Type B pancreatic cell (in vitro differentiated cells): ENCODE results near the gene NRP1. TPM values are rescaled to one million over a fixed set of nuclear protein-coding genes. Genes with fewer than 3 reads are reported as not detected.

Experiments used
- DNase-seq: peaks from one replicate; pipeline ENCODE4 v3.0.0; 2021; ENCODE audit warnings: mixed read lengths; ENCODE audit not compliant: unreplicated experiment; ENCODE audit errors: extremely low spot score
- H3K27ac Mint-ChIP-seq: 2 replicates; pipeline ENCODE4 v1.8.0; 2021; ENCODE audit warnings: mild to moderate bottlenecking, mixed read lengths
- H3K27me3 Mint-ChIP-seq: 2 replicates; pipeline ENCODE4 v1.8.0; 2021; ENCODE audit warnings: mixed read lengths
- H3K36me3 Mint-ChIP-seq: 2 replicates; pipeline ENCODE4 v1.8.0; 2021; ENCODE audit warnings: mixed read lengths
- H3K4me1 Mint-ChIP-seq: one replicate; pipeline ENCODE4 v1.8.0; 2021; ENCODE audit warnings: mixed read lengths; ENCODE audit not compliant: unreplicated experiment
- H3K4me3 Mint-ChIP-seq: 2 replicates; pipeline ENCODE4 v1.8.0; 2021; ENCODE audit warnings: mild to moderate bottlenecking, mixed read lengths
- H3K9me3 Mint-ChIP-seq: 2 replicates; pipeline ENCODE4 v1.8.0; 2021; ENCODE audit warnings: mixed read lengths
- CTCF ChIP-seq: fragments of 200-600 bp; sonication (generic); conservative IDR thresholded peaks from 2 replicates; pipeline ENCODE4 v1.5.0; 2021; ENCODE audit warnings: antibody characterized with exemption, mild to moderate bottlenecking
- total RNA-seq: library from RNA; stranded (reverse); gene quantifications from 2 replicates; pipeline ENCODE4 v1.2.1, GENCODE V29; 2021; ENCODE audit warnings: low replicate concordance

The NRP1 gene
- total RNA-seq, 1 donor from 2014 or later = 70.7 TPM

DNA sequence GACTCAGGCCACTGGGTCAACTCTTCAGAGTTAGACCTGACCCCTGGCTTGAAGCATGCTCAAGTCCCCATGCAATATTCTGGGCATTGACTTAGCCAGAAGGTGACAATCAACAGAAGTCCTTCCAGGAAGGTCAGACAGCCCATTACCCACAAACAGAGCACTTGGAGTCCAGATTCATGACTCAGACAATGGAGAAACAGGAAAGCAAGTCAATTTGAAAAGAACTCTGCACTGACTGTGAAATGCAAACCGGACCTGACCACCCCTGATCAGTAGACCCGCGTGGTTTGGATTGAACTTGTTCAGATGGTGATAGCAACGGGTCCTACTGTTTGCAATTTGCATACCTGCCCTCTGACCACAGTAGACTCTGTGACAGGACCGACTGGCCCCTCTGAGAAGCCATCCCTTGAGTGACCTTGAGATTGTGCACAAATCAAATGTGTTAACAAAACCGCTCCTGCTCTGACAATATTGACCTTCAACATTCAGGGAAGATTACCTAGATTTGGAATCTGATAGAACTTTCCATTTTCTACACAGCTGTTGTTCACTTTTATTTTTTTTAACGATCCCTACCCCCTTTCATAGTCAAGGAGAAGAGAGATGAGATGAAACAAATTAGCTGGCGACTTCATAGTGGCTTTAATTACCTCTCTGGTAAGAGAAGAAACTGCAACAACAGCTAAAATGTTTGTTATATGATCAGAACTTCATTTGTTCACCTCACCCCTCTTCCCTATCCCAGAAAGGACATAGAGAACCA is 138.7 kb downstream of the NRP1 start:
- Mint-ChIP-seq H3K36me3 (peaks cover 18% of the 10 kb centered on the region), H3K27ac (no peak overlapping the region), H3K27me3 (no peaks in the 10 kb centered on the region), H3K4me1 (peaks cover 42% of the 10 kb centered on the region), H3K4me3 (no peak overlapping the region), H3K9me3 (no peaks in the 10 kb centered on the region)
- no peak for DNase-seq
- no peak for TF ChIP-seq CTCF

DNA sequence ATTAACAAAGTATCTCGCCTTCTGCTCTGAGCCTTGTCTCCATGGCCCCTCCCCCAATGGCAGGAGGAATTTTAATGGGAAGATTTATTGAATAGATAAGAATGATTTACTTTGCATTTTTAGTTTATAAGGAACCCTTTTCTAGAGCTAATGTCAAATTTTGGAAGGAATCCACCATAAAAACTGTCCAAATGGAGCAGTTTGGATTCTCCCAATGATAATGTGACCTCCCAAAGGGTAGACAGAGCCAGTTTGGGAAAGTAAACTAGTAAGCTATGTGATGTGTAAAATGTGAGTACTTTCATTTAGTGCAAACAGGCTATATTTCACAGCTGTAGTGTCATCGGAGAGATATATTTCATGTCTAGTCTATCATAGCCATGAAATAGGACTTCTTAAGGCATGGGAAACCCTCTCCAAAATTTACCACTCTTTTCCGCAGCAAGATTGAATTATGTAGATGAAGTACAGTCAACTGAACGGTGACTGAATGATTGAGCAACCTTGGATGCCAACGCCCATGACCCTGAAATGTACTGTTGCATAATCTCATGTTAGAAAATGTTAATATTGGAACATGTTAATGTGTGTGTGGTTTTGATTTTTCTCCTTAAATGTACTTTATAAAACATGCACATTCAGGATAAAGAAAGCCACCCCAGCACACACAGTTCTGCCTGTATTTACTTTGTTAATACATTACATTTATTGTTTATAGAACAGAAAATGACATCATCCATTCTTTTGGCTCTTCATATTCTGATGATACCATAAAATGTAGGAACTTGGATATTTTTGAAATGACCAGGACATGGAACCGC is 140.6 kb downstream of the NRP1 start:
- peaks cover 12% of the 10 kb centered on the region for H3K36me3 Mint-ChIP-seq
- no peak for DNase-seq
- no peaks in the 10 kb centered on the region for H3K9me3 Mint-ChIP-seq
- peaks cover 44% of the 10 kb centered on the region for H3K4me1 Mint-ChIP-seq
- H3K27ac Mint-ChIP-seq = peak overlapping the region; percentile 31
- H3K27me3 Mint-ChIP-seq = no peaks in the 10 kb centered on the region
- H3K4me3 Mint-ChIP-seq = peak overlapping the region; percentile 27
- TF ChIP-seq CTCF = no peak

GRCh38 chr10:33193057-33193700 is 141.3 kb downstream of the NRP1 start:
- peak overlapping the region; percentile 31 for H3K27ac Mint-ChIP-seq
- peak overlapping the region; percentile 27 for H3K4me3 Mint-ChIP-seq
- peak; percentile 89 for TF ChIP-seq CTCF
- no peaks in the 10 kb centered on the region for H3K27me3 Mint-ChIP-seq
- peaks cover 44% of the 10 kb centered on the region for H3K4me1 Mint-ChIP-seq
- H3K36me3 Mint-ChIP-seq = peaks cover 13% of the 10 kb centered on the region
- no peaks in the 10 kb centered on the region for H3K9me3 Mint-ChIP-seq
- no peak for DNase-seq

GRCh38 chr10:33192190-33192589 is 142.3 kb downstream of the NRP1 start:
- no peaks in the 10 kb centered on the region for H3K27me3 Mint-ChIP-seq
- no peak for DNase-seq
- H3K4me1 Mint-ChIP-seq = peaks cover 39% of the 10 kb centered on the region
- TF ChIP-seq CTCF = no peak
- no peak overlapping the region for H3K4me3 Mint-ChIP-seq
- H3K9me3 Mint-ChIP-seq = no peaks in the 10 kb centered on the region
- H3K36me3 Mint-ChIP-seq = peaks cover 9% of the 10 kb centered on the region
- H3K27ac Mint-ChIP-seq = no peak overlapping the region

GRCh38 chr10:33190406-33190805 is 144.1 kb downstream of the NRP1 start:
- peaks cover 12% of the 10 kb centered on the region for H3K36me3 Mint-ChIP-seq
- H3K27me3 Mint-ChIP-seq = no peaks in the 10 kb centered on the region
- no peak for DNase-seq
- no peak for TF ChIP-seq CTCF
- H3K9me3 Mint-ChIP-seq = no peaks in the 10 kb centered on the region
- H3K4me1 Mint-ChIP-seq = peaks cover 24% of the 10 kb centered on the region
- H3K27ac Mint-ChIP-seq = no peak overlapping the region
- no peak overlapping the region for H3K4me3 Mint-ChIP-seq
